Neuronal stem cell (in vitro differentiated cells): ENCODE results near the gene PACSIN2.
"Not testable (repeated sequence)": the region's sequence is repeated elsewhere in the genome, so short reads cannot be mapped to it uniquely, and the experiment has no call there.

Source experiments
- DNase-seq: peaks from one replicate; pipeline ENCODE4 v3.0.0-alpha.2; 2013; ENCODE audit warnings: low spot score
- H2AFZ ChIP-seq: one replicate; pipeline ENCODE4 v1.6.1; 2013; ENCODE audit warnings: mild to moderate bottlenecking, low read length, inconsistent platforms
- H2AK5ac ChIP-seq: 2 replicates; pipeline ENCODE4 v1.6.1; 2013; ENCODE audit warnings: low read depth, mild to moderate bottlenecking, inconsistent platforms, low read length, moderate library complexity, mixed read lengths
- H2BK120ac ChIP-seq: 2 replicates; pipeline ENCODE4 v1.6.1; 2013; ENCODE audit warnings: low read depth, mild to moderate bottlenecking, inconsistent platforms, low read length, moderate library complexity, mixed read lengths
- H2BK12ac ChIP-seq: one replicate; pipeline ENCODE4 v1.6.1; 2013; ENCODE audit warnings: low read length, inconsistent platforms
- H2BK15ac ChIP-seq: 2 replicates; pipeline ENCODE4 v1.6.1; 2013; ENCODE audit warnings: mild to moderate bottlenecking, low read length, inconsistent platforms, mixed read lengths
- H2BK5ac ChIP-seq: one replicate; pipeline ENCODE4 v1.6.1; 2013; ENCODE audit warnings: inconsistent platforms, mild to moderate bottlenecking, low read length, moderate library complexity
- H3K14ac ChIP-seq: one replicate; pipeline ENCODE4 v1.6.1; 2013; ENCODE audit warnings: low read length, inconsistent platforms
- H3K18ac ChIP-seq: 2 replicates; pipeline ENCODE4 v1.6.1; 2013; ENCODE audit warnings: low read length, inconsistent platforms
- H3K23ac ChIP-seq: 2 replicates; pipeline ENCODE4 v1.6.1; 2013; ENCODE audit warnings: low read depth, mild to moderate bottlenecking, mixed read lengths, low read length, inconsistent platforms; ENCODE audit not compliant: poor library complexity
- H3K27ac ChIP-seq: replicated peaks from 3 replicates; pipeline ENCODE4 v1.5.1; 2013; ENCODE audit warnings: low read length, inconsistent platforms
- H3K27me3 ChIP-seq, 3 experiments: 2 replicates each; pipeline ENCODE4 v1.6.1; 2013; ENCODE audit warnings: low read length in 3 of 3, mild to moderate bottlenecking in 2 of 3, inconsistent platforms in 1 of 3, low read depth in 1 of 3, mixed read lengths in 1 of 3, moderate library complexity in 1 of 3; ENCODE audit not compliant: control insufficient read depth in 3 of 3, insufficient read depth in 3 of 3
- H3K36me3 ChIP-seq, 2 donors: replicated peaks in 1 of 2; 2 replicates each; pipeline ENCODE4 v1.6.1; 2013; ENCODE audit warnings: low read length in 2 of 2; ENCODE audit not compliant: control insufficient read depth in 2 of 2, insufficient read depth in 2 of 2
- H3K4ac ChIP-seq: 2 replicates; pipeline ENCODE4 v1.6.1; 2013; ENCODE audit warnings: inconsistent platforms, mild to moderate bottlenecking, low read length, moderate library complexity
- H3K4me1 ChIP-seq, 2 donors: 1 replicate in 1 of 2; 2 replicates in 1 of 2; pipeline ENCODE4 v1.6.1; 2013; ENCODE audit warnings: low read length in 2 of 2, low read depth in 1 of 2; ENCODE audit not compliant: control insufficient read depth in 2 of 2, insufficient read depth in 1 of 2
- H3K4me2 ChIP-seq: one replicate; pipeline ENCODE4 v1.6.1; 2013; ENCODE audit warnings: mild to moderate bottlenecking, low read length, inconsistent platforms; ENCODE audit not compliant: insufficient read depth, poor library complexity, severe bottlenecking
- H3K4me3 ChIP-seq, 2 donors: 2 replicates each; pipeline ENCODE4 v1.5.1; 2013; ENCODE audit warnings: low read length in 2 of 2, mild to moderate bottlenecking in 2 of 2, inconsistent platforms in 1 of 2, moderate library complexity in 1 of 2
- H3K79me1 ChIP-seq: one replicate; pipeline ENCODE4 v1.6.1; 2013; ENCODE audit warnings: low read depth, mild to moderate bottlenecking, inconsistent platforms, low read length, moderate library complexity
- H3K9ac ChIP-seq: one replicate; pipeline ENCODE4 v1.6.1; 2013; ENCODE audit warnings: mild to moderate bottlenecking, low read depth, low read length, inconsistent platforms; ENCODE audit not compliant: poor library complexity
- H3K9me3 ChIP-seq, 2 donors: replicated peaks in 1 of 2; 2 replicates each; pipeline versions ENCODE3 to v1.6.1; 2013; ENCODE audit warnings: low read length in 2 of 2, mild to moderate bottlenecking in 2 of 2, inconsistent platforms in 1 of 2, low read depth in 1 of 2, mixed read lengths in 1 of 2, moderate library complexity in 1 of 2; ENCODE audit not compliant: control insufficient read depth in 2 of 2, insufficient read depth in 1 of 2
- H4K8ac ChIP-seq: one replicate; pipeline ENCODE4 v1.6.1; 2013; ENCODE audit warnings: low read depth, mild to moderate bottlenecking, inconsistent platforms, low read length, moderate library complexity
- H4K91ac ChIP-seq: one replicate; pipeline ENCODE4 v1.6.1; 2013; ENCODE audit warnings: low read length, low read depth, mild to moderate bottlenecking, inconsistent platforms; ENCODE audit not compliant: poor library complexity
- WGBS, 2 donors: extraction: QIAGEN DNeasy Blood & Tissue Kit; methylation state at CpG; one replicate each; pipeline ENCODE4 v1.1.7; 2013; ENCODE audit warnings: missing lambda C conversion rate in 2 of 2, mixed read lengths in 1 of 2; ENCODE audit not compliant: insufficient read length in 2 of 2, insufficient replicate concordance in 1 of 2; ENCODE audit errors: extremely low coverage in 2 of 2; 5-methylcytosine and 5-hydroxymethylcytosine counted together

PACSIN2 gene

GRCh38 chr22:42961810-42962209 lies 53.1 kb downstream of the PACSIN2 start:
- H4K8ac ChIP-seq, result no peak overlapping the region
- H3K18ac ChIP-seq, result no peak overlapping the region
- H3K4me2 ChIP-seq, result no peak overlapping the region
- H3K4me3 ChIP-seq, result no peak overlapping the region
- DNase-seq, result no peak
- H3K27ac ChIP-seq, result no peak overlapping the region
- H3K36me3 ChIP-seq, result peaks cover 0 to 12% of the 10 kb centered on the region in 2 donors
- no peak overlapping the region for H3K23ac ChIP-seq
- no peak overlapping the region for H2AK5ac ChIP-seq
- no peak overlapping the region for H3K14ac ChIP-seq
- H2BK5ac ChIP-seq, result no peak overlapping the region
- no peak overlapping the region for H4K91ac ChIP-seq
- H3K27me3 ChIP-seq, result no peaks in the 10 kb centered on the region
- no peak overlapping the region for H3K9ac ChIP-seq
- no peak overlapping the region for H2BK15ac ChIP-seq
- H3K79me1 ChIP-seq, result peaks cover 5% of the 10 kb centered on the region
- no peaks in the 10 kb centered on the region for H3K9me3 ChIP-seq
- no peak overlapping the region for H2BK120ac ChIP-seq
- H3K4ac ChIP-seq, result no peak overlapping the region
- WGBS, 2 donors, result no CpG with 5 or more reads among the region's 6 CpGs
- peaks cover 38 to 39% of the 10 kb centered on the region in 2 donors for H3K4me1 ChIP-seq
- no peak overlapping the region for H2AFZ ChIP-seq
- H2BK12ac ChIP-seq, result no peak overlapping the region

GRCh38 chr22:42961400-42961690 lies 53.6 kb downstream of the PACSIN2 start:
- H3K14ac ChIP-seq, H3K36me3 ChIP-seq, H2BK12ac ChIP-seq, H3K4me3 ChIP-seq, H3K9me3 ChIP-seq, H2AFZ ChIP-seq, H4K8ac ChIP-seq, H3K18ac ChIP-seq, H3K23ac ChIP-seq, H2BK15ac ChIP-seq, H3K79me1 ChIP-seq, DNase-seq, H3K9ac ChIP-seq, H4K91ac ChIP-seq, H3K27ac ChIP-seq, H3K4ac ChIP-seq, H2BK120ac ChIP-seq, H2BK5ac ChIP-seq, H2AK5ac ChIP-seq, H3K4me2 ChIP-seq, H3K27me3 ChIP-seq: not testable (repeated sequence)
- peaks cover 38 to 39% of the 10 kb centered on the region in 2 donors for H3K4me1 ChIP-seq
- no CpG with 5 or more reads among the region's 3 CpGs for WGBS, 2 donors

- Histone ChIP-seq H3K27me3 (no peaks in the 10 kb centered on the region), H4K8ac (no peak overlapping the region), H3K4me2 (no peak overlapping the region), H4K91ac (no peak overlapping the region), H2AFZ (no peak overlapping the region), H2BK12ac (no peak overlapping the region), H3K9ac (no peak overlapping the region), H3K18ac (peak overlapping the region; percentile 41), H3K27ac (peak overlapping the region; percentile 28), H3K79me1 (peaks cover 5% of the 10 kb centered on the region), H3K4me3 (no peak overlapping the region), H3K4ac (no peak overlapping the region), H3K9me3 (peaks cover 0 to 8% of the 10 kb centered on the region in 2 donors), H3K14ac (no peak overlapping the region), H3K23ac (no peak overlapping the region), H2BK15ac (no peak overlapping the region), H3K4me1 (peaks cover 38 to 39% of the 10 kb centered on the region in 2 donors), H2BK120ac (no peak overlapping the region), H3K36me3 (peaks cover 0 to 2% of the 10 kb centered on the region in 2 donors), H2AK5ac (no peak overlapping the region), H2BK5ac (no peak overlapping the region)
- no peak for DNase-seq
- WGBS, 2 donors, result no CpG with 5 or more reads among the region's 10 CpGs
These were observed 54.2 kb downstream of the PACSIN2 start for GRCh38 chr22:42960531-42961399.

- H3K18ac ChIP-seq, result no peak overlapping the region
- no peak overlapping the region for H4K91ac ChIP-seq
- no peak overlapping the region for H3K4me2 ChIP-seq
- no peak overlapping the region for H2BK15ac ChIP-seq
- no peak for DNase-seq
- H3K36me3 ChIP-seq, result peaks cover 0 to 8% of the 10 kb centered on the region in 2 donors
- peaks cover 31 to 33% of the 10 kb centered on the region in 2 donors for H3K4me1 ChIP-seq
- H2BK5ac ChIP-seq, result no peak overlapping the region
- WGBS, 2 donors, result no CpG with 5 or more reads among the region's 13 CpGs
- H3K4ac ChIP-seq, result no peak overlapping the region
- H3K23ac ChIP-seq, result no peak overlapping the region
- H3K4me3 ChIP-seq, result peak overlapping the region in 1 of 2 donors; percentile 21
- no peak overlapping the region for H2BK12ac ChIP-seq
- no peak overlapping the region for H2BK120ac ChIP-seq
- H3K27me3 ChIP-seq, result no peaks in the 10 kb centered on the region
- peak overlapping the region; percentile 3 for H2AFZ ChIP-seq
- peaks cover 4 to 15% of the 10 kb centered on the region in 2 donors for H3K9me3 ChIP-seq
- no peak overlapping the region for H4K8ac ChIP-seq
- no peak overlapping the region for H3K27ac ChIP-seq
- peaks cover 6% of the 10 kb centered on the region for H3K79me1 ChIP-seq
- H3K9ac ChIP-seq, result no peak overlapping the region
- H3K14ac ChIP-seq, result no peak overlapping the region
- no peak overlapping the region for H2AK5ac ChIP-seq
These were observed 55.1 kb downstream of the PACSIN2 start for GRCh38 chr22:42959576-42960509.
